Measurements from ENCODE around the gene TXNDC5. TPM values are rescaled to one million over a fixed set of nuclear protein-coding genes. Genes with fewer than 3 reads are reported as not detected.

Gene TXNDC5
- total RNA-seq, 4 donors from 2014 or later: 51.9 to 125 (median 104) TPM

DNA sequence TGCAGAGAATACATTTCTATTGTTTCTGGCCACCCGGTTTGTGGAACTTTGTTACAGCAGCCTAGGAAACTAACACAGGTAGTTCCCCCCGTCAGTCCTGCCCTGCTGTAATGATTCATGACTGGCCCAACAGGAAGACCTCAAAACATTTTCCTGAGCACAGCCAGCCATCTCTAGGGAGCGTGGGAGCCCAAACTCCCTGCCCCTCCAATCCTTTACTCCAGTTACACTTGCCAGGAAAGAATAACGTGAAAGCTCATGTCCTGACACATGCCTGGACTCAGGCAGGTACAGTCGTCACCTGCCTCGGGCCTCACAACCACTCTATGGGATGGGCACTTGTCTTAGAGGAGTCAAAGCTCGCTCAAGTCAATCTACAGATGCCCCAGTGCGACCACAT, 8.4 kb downstream of the TXNDC5 start:
- Histone ChIP-seq H3K9me3 (no peaks in the 10 kb centered on the region), H3K4me1 (peaks cover 7 to 30% (median 16%) of the 10 kb centered on the region in 3 donors), H3K27ac (peak overlapping the region in 2 of 4 donors; percentile 2 to 48), H3K4me3 (no peak overlapping the region), H3K27me3 (no peaks in the 10 kb centered on the region), H3K36me3 (peaks cover 17 to 76% (median 20%) of the 10 kb centered on the region in 3 donors)
- no peak for TF ChIP-seq POLR2A (IDR thresholded peaks at IDR 0.05)
- TF ChIP-seq, protein P1, sequence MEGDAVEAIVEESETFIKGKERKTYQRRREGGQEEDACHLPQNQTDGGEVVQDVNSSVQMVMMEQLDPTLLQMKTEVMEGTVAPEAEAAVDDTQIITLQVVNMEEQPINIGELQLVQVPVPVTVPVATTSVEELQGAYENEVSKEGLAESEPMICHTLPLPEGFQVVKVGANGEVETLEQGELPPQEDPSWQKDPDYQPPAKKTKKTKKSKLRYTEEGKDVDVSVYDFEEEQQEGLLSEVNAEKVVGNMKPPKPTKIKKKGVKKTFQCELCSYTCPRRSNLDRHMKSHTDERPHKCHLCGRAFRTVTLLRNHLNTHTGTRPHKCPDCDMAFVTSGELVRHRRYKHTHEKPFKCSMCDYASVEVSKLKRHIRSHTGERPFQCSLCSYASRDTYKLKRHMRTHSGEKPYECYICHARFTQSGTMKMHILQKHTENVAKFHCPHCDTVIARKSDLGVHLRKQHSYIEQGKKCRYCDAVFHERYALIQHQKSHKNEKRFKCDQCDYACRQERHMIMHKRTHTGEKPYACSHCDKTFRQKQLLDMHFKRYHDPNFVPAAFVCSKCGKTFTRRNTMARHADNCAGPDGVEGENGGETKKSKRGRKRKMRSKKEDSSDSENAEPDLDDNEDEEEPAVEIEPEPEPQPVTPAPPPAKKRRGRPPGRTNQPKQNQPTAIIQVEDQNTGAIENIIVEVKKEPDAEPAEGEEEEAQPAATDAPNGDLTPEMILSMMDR (IDR thresholded peaks at IDR 0.05): no peak
- DNase-seq: no peak
- 32 to 41% methylated on average over 3 to 7 of the region's 8 CpGs for WGBS, 2 donors
- intact Hi-C loops (cut with DNase I): no loop called here

GRCh38 chr6:7901780-7902179, 8.8 kb downstream of the TXNDC5 start:
- Histone ChIP-seq H3K4me3 (no peak overlapping the region), H3K27ac (peak overlapping the region in 2 of 4 donors; percentile 2 to 48), H3K9me3 (no peaks in the 10 kb centered on the region), H3K27me3 (no peaks in the 10 kb centered on the region), H3K36me3 (peaks cover 17 to 81% (median 20%) of the 10 kb centered on the region in 3 donors), H3K4me1 (peaks cover 7 to 28% (median 15%) of the 10 kb centered on the region in 3 donors)
- TF ChIP-seq POLR2A (IDR thresholded peaks at IDR 0.05): no peak
- TF ChIP-seq, protein P1 (IDR thresholded peaks at IDR 0.05): no peak
- no peak for DNase-seq
- intact Hi-C loops (cut with DNase I): no loop called here
- 34 to 68% methylated on average over 4 of the region's 4 CpGs for WGBS, 2 donors

DNA sequence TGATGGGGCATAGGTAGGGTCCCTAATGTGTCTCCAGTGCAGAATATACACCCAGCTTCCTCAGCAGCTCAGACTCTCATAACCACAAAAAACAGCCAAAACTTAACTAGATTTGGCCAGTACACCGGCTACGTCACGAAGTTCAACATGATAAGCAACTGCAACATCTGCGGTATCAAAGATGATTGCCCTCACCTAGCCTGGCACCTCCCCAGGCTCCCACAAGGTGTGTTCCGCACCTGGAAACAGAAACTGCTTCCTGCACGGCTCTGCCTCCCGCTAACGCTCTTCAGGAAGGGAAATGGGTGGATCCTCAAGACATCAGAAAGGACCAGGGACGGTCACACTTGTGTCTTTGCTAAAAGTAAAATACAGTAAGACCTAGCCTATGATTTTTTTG, 9.5 kb downstream of the TXNDC5 start:
- intact Hi-C loops (cut with DNase I): no loop called here

GRCh38 chr6:7900621-7901020, 10.0 kb downstream of the TXNDC5 start:
- 86 to 90% methylated on average over 2 of the region's 2 CpGs for WGBS, 2 donors
- Histone ChIP-seq H3K4me1 (peaks cover 7 to 28% (median 15%) of the 10 kb centered on the region in 3 donors), H3K27ac (no peak overlapping the region), H3K36me3 (peaks cover 17 to 92% (median 24%) of the 10 kb centered on the region in 3 donors), H3K4me3 (no peak overlapping the region), H3K27me3 (no peaks in the 10 kb centered on the region), H3K9me3 (no peaks in the 10 kb centered on the region)
- no peak for DNase-seq
- intact Hi-C loops (cut with DNase I): no loop called here
- no peak for TF ChIP-seq POLR2A (IDR thresholded peaks at IDR 0.05)
- TF ChIP-seq, protein P1 (IDR thresholded peaks at IDR 0.05): no peak

More for the DNA sequence above, 9.5 kb downstream of the TXNDC5 start:
- no peak for TF ChIP-seq POLR2A (IDR thresholded peaks at IDR 0.05)
- TF ChIP-seq, protein P1 (IDR thresholded peaks at IDR 0.05): no peak
- WGBS, 2 donors: 91 to 92% methylated on average over 6 to 9 of the region's 9 CpGs
- DNase-seq: no peak
- Histone ChIP-seq H3K4me1 (peaks cover 7 to 28% (median 15%) of the 10 kb centered on the region in 3 donors), H3K27ac (no peak overlapping the region), H3K36me3 (peaks cover 17 to 88% (median 24%) of the 10 kb centered on the region in 3 donors), H3K9me3 (no peaks in the 10 kb centered on the region), H3K27me3 (no peaks in the 10 kb centered on the region), H3K4me3 (no peak overlapping the region)

GRCh38 chr6:7899889-7900213, 10.7 kb downstream of the TXNDC5 start:
- DNase-seq: no peak
- TF ChIP-seq, protein P1 (IDR thresholded peaks at IDR 0.05): no peak
- TF ChIP-seq POLR2A (IDR thresholded peaks at IDR 0.05): no peak
- WGBS, 2 donors: 63 to 73% methylated on average over 4 of the region's 4 CpGs
- peaks cover 22 to 100% (median 24%) of the 10 kb centered on the region in 3 donors for H3K36me3 ChIP-seq
- H3K4me1 ChIP-seq: peaks cover 7 to 26% (median 15%) of the 10 kb centered on the region in 3 donors
- no peaks in the 10 kb centered on the region for H3K9me3 ChIP-seq
- intact Hi-C loops (cut with DNase I): no loop called here
- H3K27me3 ChIP-seq: no peaks in the 10 kb centered on the region
- H3K4me3 ChIP-seq: no peak overlapping the region
- no peak overlapping the region for H3K27ac ChIP-seq

Data from esophagus squamous epithelium (tissue), 5 donors.